ENCODE results near the gene SNRPD1.
A peak's percentile ranks its signal among the peaks of the same experiment; 100 is the strongest.

The SNRPD1 gene

DNA sequence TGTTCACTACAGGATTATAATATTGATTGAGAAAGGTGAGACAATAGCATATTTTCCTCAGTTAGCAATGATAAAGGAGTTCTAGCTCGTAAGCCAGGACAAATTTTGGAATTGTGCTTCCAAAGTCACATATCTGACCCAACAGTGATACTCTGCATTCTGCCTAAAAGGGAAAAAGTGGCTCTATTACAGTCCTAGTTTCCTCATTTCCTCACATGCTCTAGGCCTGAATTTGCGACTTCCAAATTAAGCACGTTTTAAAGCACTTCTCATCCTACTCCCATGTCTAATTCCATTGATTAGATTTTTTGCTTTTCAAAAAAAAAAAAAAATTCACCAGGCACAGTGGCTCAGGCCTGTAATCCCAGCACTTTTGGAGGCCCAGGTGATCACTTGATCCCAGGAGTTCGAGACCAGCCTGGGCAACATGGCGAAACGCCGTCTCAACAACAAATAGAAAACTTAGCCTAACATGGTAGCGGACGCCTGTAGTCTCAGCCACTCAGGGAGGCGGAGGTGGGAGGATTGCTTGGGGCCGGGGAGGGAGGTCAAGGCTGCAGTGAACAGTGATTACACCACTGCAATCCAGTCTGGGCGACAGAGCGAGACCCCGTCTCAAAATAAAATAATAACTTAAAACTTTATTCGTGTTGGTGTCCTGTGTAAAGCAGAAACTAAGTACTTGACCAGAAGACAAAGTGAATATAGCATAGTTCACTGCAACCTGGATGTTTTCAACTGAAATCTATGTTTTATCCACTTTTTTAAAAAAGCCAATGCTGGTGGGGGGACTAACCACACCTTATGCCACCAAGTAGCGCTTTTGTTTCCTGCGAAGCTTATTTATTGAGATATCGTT lies 13.2 kb upstream of the SNRPD1 start (continued):
- no peak for TF ChIP-seq ZNF280D (tag by site-specific recombination; IDR thresholded peaks at IDR 0.05)
- TF ChIP-seq ZNF354C (tag by site-specific recombination; IDR thresholded peaks at IDR 0.05; ENCODE audit: borderline replicate concordance, low read depth), result no peak
- TF ChIP-seq ZFHX2 (tag by site-specific recombination; conservative IDR thresholded peaks at IDR 0.05), result peak; percentile 31
- TF ChIP-seq ZNF621 (tag by site-specific recombination; IDR thresholded peaks at IDR 0.05), result no peak
- TF ChIP-seq PRDM4 (tag by site-specific recombination; IDR thresholded peaks at IDR 0.05), result no peak
- no peak for TF ChIP-seq ZBTB48 (tag by site-specific recombination; IDR thresholded peaks at IDR 0.05)
- no peak for TF ChIP-seq PRDM1 (tag by site-specific recombination; IDR thresholded peaks at IDR 0.05)
- TF ChIP-seq ZNF658 (tag by site-specific recombination; IDR thresholded peaks at IDR 0.05), result no peak
- no peak for TF ChIP-seq ZNF416 (tag by site-specific recombination; IDR thresholded peaks at IDR 0.05)
- TF ChIP-seq ZNF529 (tag by site-specific recombination; IDR thresholded peaks at IDR 0.05; ENCODE audit: insufficient replicate concordance), result no peak
- no peak for TF ChIP-seq ZSCAN16 (tag by site-specific recombination; IDR thresholded peaks at IDR 0.05)
- TF ChIP-seq ZNF19 (tag by site-specific recombination; IDR thresholded peaks at IDR 0.05; ENCODE audit: low read depth), result no peak
- peak; percentile 79 for TF ChIP-seq GLIS2 (tag by site-specific recombination; IDR thresholded peaks at IDR 0.05)
- no peak for TF ChIP-seq ZSCAN18 (tag by site-specific recombination; IDR thresholded peaks at IDR 0.05)
- TF ChIP-seq ZXDB (tag by site-specific recombination; IDR thresholded peaks at IDR 0.05), result peak; percentile 27; the same call in 1 of the 2 replicates
- no peak for TF ChIP-seq ZNF510 (tag by site-specific recombination; IDR thresholded peaks at IDR 0.05; ENCODE audit: insufficient replicate concordance)

DNA sequence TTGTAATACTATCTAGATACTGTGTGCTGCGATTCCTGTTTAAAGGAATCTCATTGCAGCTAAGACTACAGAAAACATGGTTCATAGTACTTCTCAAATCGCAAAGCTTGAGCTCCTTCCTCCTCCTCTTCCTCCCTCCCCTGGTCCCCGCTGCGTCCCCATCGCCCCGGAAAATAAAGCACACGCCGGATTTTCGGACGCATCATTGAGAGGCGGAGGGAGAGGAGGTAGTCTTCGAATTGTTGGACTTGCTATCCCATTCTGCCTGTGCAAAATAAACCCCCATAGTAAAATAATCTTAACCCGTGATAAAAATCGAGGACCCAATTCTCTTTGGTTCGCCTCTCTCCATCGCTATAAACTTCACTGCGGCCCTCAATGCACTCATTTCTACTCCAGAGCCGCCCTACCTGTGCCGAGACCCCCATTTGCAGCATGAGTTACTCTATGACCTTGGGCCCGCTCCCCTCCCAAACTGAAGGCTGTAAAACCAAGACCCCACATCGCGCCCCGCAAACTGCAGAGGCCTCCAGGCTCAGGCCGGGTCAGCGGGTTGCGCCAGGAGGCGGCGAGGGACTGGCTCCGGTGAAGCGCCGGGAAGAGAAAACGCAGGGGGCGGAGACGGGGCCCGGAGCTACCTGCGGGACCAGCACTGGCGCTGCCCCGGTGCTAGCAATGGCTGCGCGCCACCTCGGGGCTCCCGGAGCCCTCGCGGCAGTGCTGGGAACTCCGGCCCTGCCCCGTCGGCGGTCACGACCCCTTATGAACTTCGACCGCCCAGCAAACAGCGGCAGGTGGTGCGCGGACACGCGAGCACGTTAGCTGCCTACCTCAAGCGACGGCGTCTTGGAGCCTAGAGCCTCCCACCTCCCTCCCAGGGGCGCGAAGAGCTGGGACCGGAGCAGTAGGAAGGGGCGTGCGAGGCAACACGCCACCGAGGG lies 12.3 kb upstream of the SNRPD1 start:
- POLR2A ChIA-PET, result interaction anchor here (0.7 to 2.5 kb wide), 24 partner anchors 11 to 375 kb away, joined by 3 to 67 read pairs (median 4); partner anchors contain the start of genes ABHD3, MIB1 and SNRPD1
- CTCF ChIA-PET, result interaction anchor here (0.6 to 4.8 kb wide), 37 partner anchors 10 to 1638 kb away, joined by 3 to 89 read pairs (median 4); partner anchors contain the start of genes MIB1 and SNRPD1
- Histone ChIP-seq H3K27ac (ENCODE audit: extremely low read depth, low read depth, low read length) (peak overlapping the region; percentile 80), H3K4me1 (ENCODE audit: control insufficient read depth, insufficient read depth, low read length) (0 out of 2 replicates have a peak, but pooled peaks cover 4% of the 10 kb centered on the region), H3K4me3 (ENCODE audit: low read depth, low read length) (peak overlapping the region; percentile 91), H3K36me3 (ENCODE audit: control insufficient read depth in 2 of 2, insufficient read depth in 1 of 2, low read length in 2 of 2) (peaks cover 2 to 6% of the 10 kb centered on the region in 2 experiments; a peak in 2 of 3 replicates), H3K9me3 (ENCODE audit: control insufficient read depth, insufficient read depth, low read depth, low read length) (no peaks in the 10 kb centered on the region)
- TF ChIP-seq ZSCAN30 (tag by site-specific recombination; IDR thresholded peaks at IDR 0.05) (0 out of 2 replicates have a peak, but pooled peaks have one; percentile 10), ZNF626 (tag by site-specific recombination; IDR thresholded peaks at IDR 0.05) (no peak), OSR2 (tag by site-specific recombination; IDR thresholded peaks at IDR 0.05) (no peak), ZNF354C (tag by site-specific recombination; IDR thresholded peaks at IDR 0.05; ENCODE audit: borderline replicate concordance, low read depth) (no peak), ZIC2 (tag by site-specific recombination; IDR thresholded peaks at IDR 0.05) (no peak), ZNF341 (tag by site-specific recombination; IDR thresholded peaks at IDR 0.05; ENCODE audit: low read depth) (no peak), ZEB2 (tag by site-specific recombination; IDR thresholded peaks at IDR 0.05) (no peak)
- TF ChIP-seq, protein P1, sequence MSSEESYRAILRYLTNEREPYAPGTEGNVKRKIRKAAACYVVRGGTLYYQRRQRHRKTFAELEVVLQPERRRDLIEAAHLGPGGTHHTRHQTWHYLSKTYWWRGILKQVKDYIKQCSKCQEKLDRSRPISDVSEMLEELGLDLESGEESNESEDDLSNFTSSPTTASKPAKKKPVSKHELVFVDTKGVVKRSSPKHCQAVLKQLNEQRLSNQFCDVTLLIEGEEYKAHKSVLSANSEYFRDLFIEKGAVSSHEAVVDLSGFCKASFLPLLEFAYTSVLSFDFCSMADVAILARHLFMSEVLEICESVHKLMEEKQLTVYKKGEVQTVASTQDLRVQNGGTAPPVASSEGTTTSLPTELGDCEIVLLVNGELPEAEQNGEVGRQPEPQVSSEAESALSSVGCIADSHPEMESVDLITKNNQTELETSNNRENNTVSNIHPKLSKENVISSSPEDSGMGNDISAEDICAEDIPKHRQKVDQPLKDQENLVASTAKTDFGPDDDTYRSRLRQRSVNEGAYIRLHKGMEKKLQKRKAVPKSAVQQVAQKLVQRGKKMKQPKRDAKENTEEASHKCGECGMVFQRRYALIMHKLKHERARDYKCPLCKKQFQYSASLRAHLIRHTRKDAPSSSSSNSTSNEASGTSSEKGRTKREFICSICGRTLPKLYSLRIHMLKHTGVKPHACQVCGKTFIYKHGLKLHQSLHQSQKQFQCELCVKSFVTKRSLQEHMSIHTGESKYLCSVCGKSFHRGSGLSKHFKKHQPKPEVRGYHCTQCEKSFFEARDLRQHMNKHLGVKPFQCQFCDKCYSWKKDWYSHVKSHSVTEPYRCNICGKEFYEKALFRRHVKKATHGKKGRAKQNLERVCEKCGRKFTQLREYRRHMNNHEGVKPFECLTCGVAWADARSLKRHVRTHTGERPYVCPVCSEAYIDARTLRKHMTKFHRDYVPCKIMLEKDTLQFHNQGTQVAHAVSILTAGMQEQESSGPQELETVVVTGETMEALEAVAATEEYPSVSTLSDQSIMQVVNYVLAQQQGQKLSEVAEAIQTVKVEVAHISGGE (tag by site-specific recombination; conservative IDR thresholded peaks at IDR 0.05; ENCODE audit: low read depth), result no peak
